H1 (cell line): ENCODE measurements around the gene SPAG16. TPM values are rescaled to one million over a fixed set of nuclear protein-coding genes. Genes with fewer than 3 reads are reported as not detected.

ENCODE experiments used
- CTCF ChIA-PET: fragments of 300-600 bp; sonication (Branson Sonifier 250); formaldehyde crosslinking; loops from one replicate; lab custom pipeline; 2021; ENCODE audit not compliant: partially characterized antibody; lab: Charles Lee
- POLR2A ChIA-PET: fragments of 300-600 bp; sonication (Branson Sonifier 250); formaldehyde crosslinking; loops from one replicate; lab custom pipeline; 2021; ENCODE audit warnings: inconsistent platforms; ENCODE audit not compliant: partially characterized antibody; lab: Charles Lee
- DNase-seq, 2 experiments: peaks; one replicate each; pipeline versions ENCODE4 v3.0.0 to v3.0.0-alpha.2; 2010 to 2022; ENCODE audit warnings: low spot score in 2 of 2, low read depth in 1 of 2, mixed read lengths in 1 of 2
- FAIRE-seq: peaks from 2 replicates; lab custom pipeline; 2011; peaks lifted over from hg19 to GRCh38; lab: Jason Lieb, UNC
- H2AFZ ChIP-seq: 2 replicates; pipeline ENCODE4 v1.8.1; 2012; ENCODE audit warnings: low read length, inconsistent platforms
- H2AK5ac ChIP-seq: 2 replicates; pipeline ENCODE4 v1.6.1; 2013; ENCODE audit warnings: low read depth, low read length
- H2BK120ac ChIP-seq: replicated peaks from 2 replicates; pipeline ENCODE3; 2013; ENCODE audit warnings: low read depth, low read length, inconsistent platforms
- H2BK12ac ChIP-seq: 2 replicates; pipeline ENCODE4 v1.6.1; 2013; ENCODE audit warnings: low read depth, low read length
- H2BK15ac ChIP-seq: 2 replicates; pipeline ENCODE4 v1.6.1; 2013; ENCODE audit warnings: low read length
- H2BK20ac ChIP-seq: 2 replicates; pipeline ENCODE4 v1.6.1; 2013; ENCODE audit warnings: low read length
- H2BK5ac ChIP-seq: 2 replicates; pipeline ENCODE4 v1.6.1; 2013; ENCODE audit warnings: low read depth, low read length
- H3K14ac ChIP-seq: 2 replicates; pipeline ENCODE4 v1.6.1; 2013; ENCODE audit warnings: inconsistent platforms; ENCODE audit not compliant: insufficient read length
- H3K18ac ChIP-seq: 2 replicates; pipeline ENCODE4 v1.6.1; 2013; ENCODE audit warnings: low read length; ENCODE audit errors: extremely low read depth
- H3K23ac ChIP-seq: 2 replicates; pipeline ENCODE4 v1.6.1; 2013; ENCODE audit warnings: inconsistent platforms; ENCODE audit not compliant: insufficient read length
- H3K23me2 ChIP-seq: 2 replicates; pipeline ENCODE4 v1.6.1; 2013; ENCODE audit warnings: low read depth, low read length
- H3K27ac ChIP-seq: 2 replicates; pipeline ENCODE4 v1.6.1; 2011; ENCODE audit warnings: low read depth, low read length, inconsistent platforms
- H3K27me3 ChIP-seq, 4 experiments: replicated peaks in 1 of 4; 1 replicate in 1 of 4; 2 replicates in 3 of 4; pipeline versions ENCODE4 v1.6.1 to v1.8.1; 2011 to 2013; ENCODE audit warnings: low read length in 3 of 4, mild to moderate bottlenecking in 3 of 4, inconsistent platforms in 2 of 4, mixed read lengths in 2 of 4, moderate library complexity in 1 of 4; ENCODE audit not compliant: control insufficient read depth in 3 of 4, insufficient read depth in 3 of 4; ENCODE audit errors: extremely low read depth in 1 of 4
- H3K36me3 ChIP-seq, 4 experiments: 2 replicates each; pipeline versions ENCODE4 v1.6.1 to v1.8.1; 2011 to 2013; ENCODE audit warnings: mild to moderate bottlenecking in 4 of 4, low read length in 3 of 4, moderate library complexity in 2 of 4, control low read depth in 1 of 4, inconsistent platforms in 1 of 4; ENCODE audit not compliant: insufficient read depth in 4 of 4, control insufficient read depth in 2 of 4
- H3K4ac ChIP-seq: replicated peaks from 2 replicates; pipeline ENCODE3; 2013; ENCODE audit warnings: low read length, low read depth, mixed read lengths, inconsistent platforms; ENCODE audit not compliant: insufficient read length
- H3K4me1 ChIP-seq, 4 experiments: replicated peaks in 1 of 4; 1 replicate in 1 of 4; 2 replicates in 3 of 4; pipeline versions ENCODE4 v1.6.1 to v1.8.1; 2011 to 2013; ENCODE audit warnings: low read length in 3 of 4, inconsistent platforms in 2 of 4, mixed read lengths in 1 of 4; ENCODE audit not compliant: insufficient read depth in 4 of 4, control insufficient read depth in 3 of 4
- H3K4me2 ChIP-seq, 2 experiments: 2 replicates each; pipeline versions ENCODE4 v1.6.1 to v1.8.1; 2011 to 2013; ENCODE audit warnings: low read depth in 2 of 2, low read length in 2 of 2, control low read depth in 1 of 2, inconsistent platforms in 1 of 2, mild to moderate bottlenecking in 1 of 2; ENCODE audit not compliant: insufficient read depth in 1 of 2
- H3K4me3 ChIP-seq, 4 experiments: fragments of 200-600, 300-600 bp in 1 of 4; sonication (generic), shearing (Covaris generic), sonication (Bioruptor Twin) in 1 of 4; 2 replicates each; pipeline versions ENCODE4 v1.5.1 to v1.8.1; 2011 to 2016; ENCODE audit warnings: low read length in 4 of 4, low read depth in 3 of 4, control low read depth in 2 of 4, inconsistent platforms in 2 of 4, mild to moderate bottlenecking in 2 of 4, mixed read lengths in 1 of 4, moderate library complexity in 1 of 4; ENCODE audit not compliant: insufficient read depth in 2 of 4; ENCODE audit errors: extremely low read depth in 1 of 4
- H3K56ac ChIP-seq: replicated peaks from 2 replicates; pipeline ENCODE3; 2013; ENCODE audit warnings: low read depth, mild to moderate bottlenecking, mixed read lengths, low read length, inconsistent platforms; ENCODE audit not compliant: insufficient read length
- H3K79me1 ChIP-seq: 2 replicates; pipeline ENCODE4 v1.6.1; 2013; ENCODE audit warnings: low read depth, low read length, control low read depth
- H3K79me2 ChIP-seq, 2 experiments: 2 replicates each; pipeline versions ENCODE4 v1.6.1 to v1.8.1; 2012 to 2013; ENCODE audit warnings: low read length in 2 of 2, mild to moderate bottlenecking in 2 of 2, inconsistent platforms in 1 of 2; ENCODE audit not compliant: insufficient read depth in 2 of 2, control insufficient read depth in 1 of 2
- H3K9ac ChIP-seq, 4 experiments: replicated peaks in 1 of 4; 1 replicate in 1 of 4; 2 replicates in 3 of 4; pipeline versions ENCODE4 v1.6.1 to v1.8.1; 2011 to 2013; ENCODE audit warnings: low read depth in 3 of 4, low read length in 3 of 4, control low read depth in 2 of 4, mild to moderate bottlenecking in 2 of 4, moderate library complexity in 2 of 4, inconsistent platforms in 1 of 4; ENCODE audit errors: extremely low read depth in 1 of 4
- H3K9me3 ChIP-seq, 2 experiments: 2 replicates each; pipeline versions ENCODE4 v1.6.1 to v1.8.1; 2012 to 2013; ENCODE audit warnings: mild to moderate bottlenecking in 2 of 2, moderate library complexity in 2 of 2, control low read depth in 1 of 2, inconsistent platforms in 1 of 2, low read depth in 1 of 2, low read length in 1 of 2, mixed read lengths in 1 of 2; ENCODE audit not compliant: insufficient read depth in 2 of 2
- H4K20me1 ChIP-seq, 2 experiments: replicated peaks in 1 of 2; 2 replicates each; pipeline versions ENCODE3 to v1.8.1; 2011 to 2013; ENCODE audit warnings: inconsistent platforms in 2 of 2, low read length in 2 of 2, mild to moderate bottlenecking in 1 of 2; ENCODE audit not compliant: insufficient read depth in 2 of 2, control insufficient read depth in 1 of 2
- H4K5ac ChIP-seq: 2 replicates; pipeline ENCODE4 v1.6.1; 2013; ENCODE audit warnings: low read length, low read depth, mixed read lengths, inconsistent platforms; ENCODE audit not compliant: insufficient read length
- H4K8ac ChIP-seq: 2 replicates; pipeline ENCODE4 v1.8.0; 2013; ENCODE audit warnings: mild to moderate bottlenecking, moderate library complexity, low read length, inconsistent platforms; ENCODE audit not compliant: insufficient read depth; ENCODE audit errors: extremely low read depth
- H4K91ac ChIP-seq: replicated peaks from 2 replicates; pipeline ENCODE3; 2013; ENCODE audit warnings: low read length, mixed read lengths, inconsistent platforms; ENCODE audit not compliant: insufficient read length
- ATF3 ChIP-seq: IDR thresholded peaks from 2 replicates; pipeline ENCODE4 v1.6.1; 2011; ENCODE audit warnings: low read depth, mild to moderate bottlenecking, low read length; ENCODE audit not compliant: insufficient read depth
- CTBP2 ChIP-seq: IDR thresholded peaks from 2 replicates; pipeline ENCODE4 v1.7.0; 2011; ENCODE audit warnings: borderline replicate concordance, mild to moderate bottlenecking, moderate library complexity, mixed read lengths, low read length; ENCODE audit not compliant: insufficient read depth, insufficient read length
- E2F6 ChIP-seq: IDR thresholded peaks from 2 replicates; pipeline ENCODE4 v1.6.1; 2012; ENCODE audit warnings: inconsistent platforms
- EZH2 ChIP-seq: fragments of 200-600 bp; sonication (generic); IDR thresholded peaks from 2 replicates; pipeline ENCODE4 v1.7.1; 2012; ENCODE audit warnings: low read depth, mild to moderate bottlenecking, moderate library complexity, low read length, inconsistent platforms; ENCODE audit not compliant: severe bottlenecking
- NANOG ChIP-seq: IDR thresholded peaks from 2 replicates; pipeline ENCODE4 v1.6.1; 2011; ENCODE audit warnings: low read length, low read depth, mild to moderate bottlenecking, inconsistent platforms; ENCODE audit not compliant: insufficient read depth, poor library complexity, severe bottlenecking
- RAD21 ChIP-seq, 2 experiments: IDR thresholded peaks in 1 of 2; conservative IDR thresholded peaks in 1 of 2; 2 replicates each; pipeline ENCODE4 v1.6.1; 2011; ENCODE audit warnings: low read depth in 2 of 2, low read length in 2 of 2, improper control_type of control experiment in 1 of 2, inconsistent platforms in 1 of 2, mild to moderate bottlenecking in 1 of 2, moderate library complexity in 1 of 2
- RBBP5 ChIP-seq: IDR thresholded peaks from 2 replicates; pipeline ENCODE4 v1.7.1; 2012; ENCODE audit warnings: low read depth, mild to moderate bottlenecking, inconsistent platforms, low read length, moderate library complexity, borderline replicate concordance
- TAF7 ChIP-seq: optimal IDR thresholded peaks from 2 replicates; pipeline ENCODE3; 2011; ENCODE audit warnings: low read depth, mild to moderate bottlenecking, inconsistent platforms, low read length, moderate library complexity, borderline replicate concordance
- TCF12 ChIP-seq: IDR thresholded peaks from 2 replicates; pipeline ENCODE4 v1.6.1; 2011; ENCODE audit warnings: low read depth, mild to moderate bottlenecking, low read length
- WGBS, 2 experiments: shearing (Covaris generic) in 1 of 2; methylation state at CpG; one replicate each; pipeline versions ENCODE4 v1.1.6 to v1.1.7; 2013 to 2015; ENCODE audit warnings: low lambda C conversion rate in 2 of 2, mixed read lengths in 2 of 2, inconsistent platforms in 1 of 2, low coverage in 1 of 2, missing lambda C conversion rate in 1 of 2; ENCODE audit not compliant: insufficient replicate concordance in 2 of 2, insufficient coverage in 1 of 2, insufficient read length in 1 of 2; ENCODE audit errors: extremely low coverage in 1 of 2, missing lambda C conversion rate in 1 of 2; 5-methylcytosine and 5-hydroxymethylcytosine counted together
- polyA plus RNA-seq, 7 experiments: library from polyadenylated mRNA; depleted of rRNA in 3 of 7; stranded (reverse) in 5 of 7; unstranded in 2 of 7; fragments of >200 nt in 5 of 7; fragments of 200-250 nt in 2 of 7; gene quantifications; 1 replicate in 5 of 7; 2 replicates in 1 of 7; 4 replicates in 1 of 7; pipeline versions ENCODE4 v1.2.1 to v1.2.3, GENCODE V29; 2011 to 2013; ENCODE audit warnings: missing spikeins in 2 of 7, mixed read lengths in 2 of 7
- total RNA-seq: library from RNA; stranded (reverse); fragmentation: NEBNext Ultra II Directional; extraction: Animal tissue kit (Norgen Biotek cat#: 25700); gene quantifications from 2 replicates; pipeline ENCODE4 v1.2.1, GENCODE V29; 2021

Gene SPAG16
- total and polyA plus RNA-seq, 2 of the 8 experiments (the other 6 are each of a cell fraction or from before 2014, with no cell fraction given): 6.0 to 14.9 TPM

- H2BK5ac ChIP-seq: no peak overlapping the region
- no peak overlapping the region for H3K4me3 ChIP-seq
- no peak for FAIRE-seq
- H4K5ac ChIP-seq: no peak overlapping the region
- no peak overlapping the region for H3K27ac ChIP-seq
- no peak overlapping the region for H3K18ac ChIP-seq
- POLR2A ChIA-PET: no interaction called here
- no peaks in the 10 kb centered on the region for H3K27me3 ChIP-seq
- no peak overlapping the region for H4K91ac ChIP-seq
- H3K4me2 ChIP-seq: no peak overlapping the region
- no peaks in the 10 kb centered on the region for H4K20me1 ChIP-seq
- no peaks in the 10 kb centered on the region for H3K36me3 ChIP-seq
- no peak overlapping the region for H4K8ac ChIP-seq
- DNase-seq: no peak
- no peak overlapping the region for H3K4ac ChIP-seq
- no peak overlapping the region for H2AK5ac ChIP-seq
- H2AFZ ChIP-seq: no peak overlapping the region
- no peaks in the 10 kb centered on the region for H3K9me3 ChIP-seq
- no peaks in the 10 kb centered on the region for H3K79me1 ChIP-seq
- no peak overlapping the region for H3K56ac ChIP-seq
- H3K4me1 ChIP-seq: no peaks in the 10 kb centered on the region
- H2BK12ac ChIP-seq: no peak overlapping the region
- H2BK120ac ChIP-seq: no peak overlapping the region
- CTCF ChIA-PET: interaction anchor here (2.1 kb wide), 1 partner anchor 9 kb away, joined by 5 read pairs; no protein-coding TSS in a partner anchor
- H2BK15ac ChIP-seq: no peak overlapping the region
- H3K14ac ChIP-seq: no peak overlapping the region
- 84% methylated on average over 3 of the region's 3 CpGs; no CpG with 5 or more reads in 1 of the 2 experiments for WGBS, 2 experiments
- H3K9ac ChIP-seq: no peak overlapping the region
- H3K79me2 ChIP-seq: no peaks in the 10 kb centered on the region
- no peaks in the 10 kb centered on the region for H3K23me2 ChIP-seq
- no peak overlapping the region for H2BK20ac ChIP-seq
- H3K23ac ChIP-seq: no peak overlapping the region
- TF ChIP-seq TAF7: no peak
- no peak for TF ChIP-seq TCF12
- no peak for TF ChIP-seq RAD21 (IDR thresholded peaks at IDR 0.05 in 1 of 2, conservative IDR thresholded peaks at IDR 0.05 in 1 of 2; ENCODE audit: low read depth in 2 of 2, low read length in 2 of 2)
- TF ChIP-seq E2F6: no peak
- no peak for TF ChIP-seq EZH2
- TF ChIP-seq NANOG: no peak
- no peak for TF ChIP-seq ATF3
- no peak for TF ChIP-seq RBBP5
- no peak for TF ChIP-seq CTBP2
These were observed 1044.7 kb downstream of the SPAG16 start for GRCh38 chr2:214328941-214329340.
